Stimulated activated memory B cell treated with anti-CD40 and anti-IgM and Interleukin-4, amounts not matched to agents 10 μg/mL and 1 μg/mL and 100 μg/mL, for 72 hours (primary cell): Measurements from ENCODE around the gene HIPK2.
A peak's percentile ranks its signal among the peaks of the same experiment; 100 is the strongest.

ENCODE experiments used
- ATAC-seq: fragments of 150-1000 bp; cut with Tn5 transposase; 2 replicates; pipeline ENCODE4 v1.10.0; 2021
- H3K27ac Mint-ChIP-seq: one replicate; pipeline ENCODE4 v1.8.0; 2022; ENCODE audit warnings: mild to moderate bottlenecking, mixed read lengths
- H3K27me3 Mint-ChIP-seq: one replicate; pipeline ENCODE4 v1.8.0; 2022; ENCODE audit warnings: mixed read lengths
- H3K36me3 Mint-ChIP-seq: one replicate; pipeline ENCODE4 v1.8.0; 2022; ENCODE audit warnings: mixed read lengths
- H3K4me1 Mint-ChIP-seq: one replicate; pipeline ENCODE4 v1.8.0; 2022; ENCODE audit warnings: mixed read lengths
- H3K4me3 Mint-ChIP-seq: one replicate; pipeline ENCODE4 v1.8.0; 2022; ENCODE audit warnings: mild to moderate bottlenecking, moderate library complexity, mixed read lengths
- H3K9me3 Mint-ChIP-seq: one replicate; pipeline ENCODE4 v1.8.0; 2022; ENCODE audit warnings: mixed read lengths

Gene HIPK2

DNA sequence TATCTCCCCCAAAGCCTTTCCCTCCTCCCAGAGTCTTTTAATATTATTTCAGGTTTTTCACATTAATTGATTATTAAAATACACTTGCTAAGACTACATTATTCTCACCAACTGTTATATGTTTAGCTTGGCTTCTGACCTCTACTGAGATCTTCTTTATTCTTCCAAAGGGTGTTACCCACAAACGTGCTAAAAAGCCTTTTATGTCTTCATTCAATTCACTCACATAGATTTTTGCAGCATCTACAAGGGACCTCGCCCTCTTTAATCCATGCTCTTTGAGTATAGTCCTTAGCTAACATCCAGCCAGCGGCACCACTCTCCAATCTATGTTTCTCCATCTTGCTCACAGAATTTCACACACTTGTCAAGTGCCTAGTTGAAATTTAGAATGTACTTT, 115.9 kb downstream of the HIPK2 start:
- Mint-ChIP-seq H3K4me3 (no peak overlapping the region), H3K27me3 (no peaks in the 10 kb centered on the region), H3K9me3 (no peaks in the 10 kb centered on the region), H3K27ac (no peak overlapping the region), H3K36me3 (peaks cover 47% of the 10 kb centered on the region), H3K4me1 (peaks cover 65% of the 10 kb centered on the region)
- no peak for ATAC-seq

GRCh38 chr7:139661043-139661440, 116.8 kb downstream of the HIPK2 start:
- Mint-ChIP-seq H3K36me3 (peaks cover 53% of the 10 kb centered on the region), H3K4me1 (peaks cover 73% of the 10 kb centered on the region), H3K27ac (no peak overlapping the region), H3K9me3 (no peaks in the 10 kb centered on the region), H3K4me3 (no peak overlapping the region), H3K27me3 (no peaks in the 10 kb centered on the region)
- no peak for ATAC-seq

- Mint-ChIP-seq H3K27me3 (no peaks in the 10 kb centered on the region), H3K4me3 (no peak overlapping the region), H3K36me3 (peaks cover 53% of the 10 kb centered on the region), H3K9me3 (no peaks in the 10 kb centered on the region), H3K4me1 (peaks cover 73% of the 10 kb centered on the region), H3K27ac (no peak overlapping the region)
- no peak for ATAC-seq
Measured at GRCh38 chr7:139660317-139661042, 117.3 kb downstream of the HIPK2 start.

DNA sequence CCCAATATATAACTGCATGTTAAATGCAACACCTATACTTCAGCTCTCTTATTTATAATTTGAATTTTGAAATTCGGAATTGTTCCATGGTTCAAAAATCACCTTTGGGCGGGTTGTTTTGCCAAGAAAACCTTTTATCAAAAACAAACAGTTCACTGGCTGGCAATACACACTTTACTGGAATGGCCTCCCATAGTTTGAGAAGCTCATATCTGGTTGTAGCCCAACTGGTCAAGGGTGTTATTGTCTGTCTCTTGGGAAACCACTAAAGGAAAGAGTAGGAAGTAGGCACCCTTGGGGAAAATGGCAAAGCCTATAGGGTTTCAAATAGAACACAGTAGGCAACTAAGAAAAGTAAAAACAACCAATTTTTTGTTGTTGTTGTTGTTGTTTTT, 117.9 kb downstream of the HIPK2 start:
- H3K27me3 Mint-ChIP-seq = no peaks in the 10 kb centered on the region
- peaks cover 73% of the 10 kb centered on the region for H3K4me1 Mint-ChIP-seq
- H3K9me3 Mint-ChIP-seq = no peaks in the 10 kb centered on the region
- no peak overlapping the region for H3K27ac Mint-ChIP-seq
- ATAC-seq = no peak
- peaks cover 56% of the 10 kb centered on the region for H3K36me3 Mint-ChIP-seq
- no peak overlapping the region for H3K4me3 Mint-ChIP-seq

- Mint-ChIP-seq H3K27me3 (no peaks in the 10 kb centered on the region), H3K4me1 (peaks cover 66% of the 10 kb centered on the region), H3K36me3 (peaks cover 51% of the 10 kb centered on the region), H3K9me3 (no peaks in the 10 kb centered on the region), H3K27ac (no peak overlapping the region), H3K4me3 (no peak overlapping the region)
- ATAC-seq = no peak
Measured at GRCh38 chr7:139658908-139659675, 118.7 kb downstream of the HIPK2 start.

DNA sequence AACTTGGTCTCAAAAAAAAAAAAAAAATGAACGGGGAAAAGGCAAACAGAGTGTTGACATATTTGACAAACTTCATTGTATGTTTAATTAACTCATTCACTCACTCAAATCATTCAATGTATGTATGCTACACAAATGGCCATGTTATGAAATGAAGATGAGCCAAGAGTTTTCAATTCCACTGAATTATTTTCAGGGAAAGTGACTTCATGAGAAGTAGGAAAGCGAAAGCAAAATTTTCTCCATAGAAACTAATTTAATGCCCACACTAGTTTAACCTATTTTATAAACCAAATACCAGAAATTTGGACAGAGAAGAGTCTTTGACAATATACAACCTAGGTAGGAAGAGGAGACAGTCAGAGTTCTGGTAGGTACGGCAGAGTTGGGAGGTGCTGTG, 119.5 kb downstream of the HIPK2 start:
- H3K9me3 Mint-ChIP-seq = no peaks in the 10 kb centered on the region
- no peak overlapping the region for H3K4me3 Mint-ChIP-seq
- peaks cover 61% of the 10 kb centered on the region for H3K4me1 Mint-ChIP-seq
- ATAC-seq = no peak
- H3K27me3 Mint-ChIP-seq = no peaks in the 10 kb centered on the region
- no peak overlapping the region for H3K27ac Mint-ChIP-seq
- H3K36me3 Mint-ChIP-seq = peaks cover 46% of the 10 kb centered on the region

GRCh38 chr7:139657725-139658124, 120.1 kb downstream of the HIPK2 start:
- Mint-ChIP-seq H3K9me3 (no peaks in the 10 kb centered on the region), H3K4me1 (peaks cover 62% of the 10 kb centered on the region), H3K36me3 (peaks cover 41% of the 10 kb centered on the region), H3K27ac (no peak overlapping the region), H3K27me3 (no peaks in the 10 kb centered on the region), H3K4me3 (no peak overlapping the region)
- ATAC-seq = no peak

DNA sequence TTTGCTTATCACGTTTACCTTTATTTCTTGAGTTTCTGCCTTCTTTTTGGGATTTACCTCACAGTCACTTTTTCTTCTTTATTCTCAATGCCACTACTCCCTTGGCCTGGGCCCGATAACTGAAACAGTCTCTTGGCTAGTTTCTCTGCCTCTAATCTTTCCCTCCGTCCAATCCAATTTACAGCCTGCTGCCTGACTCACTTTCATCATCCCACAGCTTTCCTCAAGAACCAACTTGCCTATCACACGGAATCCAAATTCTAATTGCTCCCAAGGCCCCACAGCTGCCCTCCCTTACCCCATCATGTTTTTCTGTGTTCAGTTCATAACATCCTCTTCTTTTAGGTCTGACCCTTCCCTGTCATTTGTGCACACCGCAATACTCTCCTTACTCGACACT, 121.4 kb downstream of the HIPK2 start:
- H3K9me3 Mint-ChIP-seq = no peaks in the 10 kb centered on the region
- H3K4me3 Mint-ChIP-seq = no peak overlapping the region
- H3K4me1 Mint-ChIP-seq = peaks cover 61% of the 10 kb centered on the region
- no peak overlapping the region for H3K27ac Mint-ChIP-seq
- H3K36me3 Mint-ChIP-seq = peaks cover 41% of the 10 kb centered on the region
- ATAC-seq = no peak
- H3K27me3 Mint-ChIP-seq = no peaks in the 10 kb centered on the region

DNA sequence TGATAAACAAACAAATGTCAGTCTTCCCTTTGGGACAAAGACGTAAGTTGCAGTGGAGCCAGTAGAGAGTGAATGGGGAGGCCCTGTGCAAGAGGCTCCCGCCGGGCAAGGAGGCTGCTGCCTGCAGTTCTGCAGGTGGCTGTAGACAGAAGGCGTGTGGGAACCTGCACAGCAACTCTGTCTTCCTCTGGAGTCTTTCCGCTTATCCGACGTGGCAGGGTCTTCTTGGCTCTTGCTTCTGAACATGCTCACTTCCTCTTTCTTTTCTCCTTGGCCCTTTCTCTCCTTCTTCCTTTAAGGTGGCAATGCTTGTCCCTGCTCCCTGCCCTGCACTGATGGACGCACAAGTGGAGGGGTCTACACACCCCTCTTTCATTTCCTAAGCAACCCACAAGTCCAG, 122.5 kb downstream of the HIPK2 start:
- H3K9me3 Mint-ChIP-seq = no peaks in the 10 kb centered on the region
- ATAC-seq = no peak
- H3K4me3 Mint-ChIP-seq = no peak overlapping the region
- no peaks in the 10 kb centered on the region for H3K27me3 Mint-ChIP-seq
- peaks cover 38% of the 10 kb centered on the region for H3K36me3 Mint-ChIP-seq
- no peak overlapping the region for H3K27ac Mint-ChIP-seq
- H3K4me1 Mint-ChIP-seq = peaks cover 63% of the 10 kb centered on the region

DNA sequence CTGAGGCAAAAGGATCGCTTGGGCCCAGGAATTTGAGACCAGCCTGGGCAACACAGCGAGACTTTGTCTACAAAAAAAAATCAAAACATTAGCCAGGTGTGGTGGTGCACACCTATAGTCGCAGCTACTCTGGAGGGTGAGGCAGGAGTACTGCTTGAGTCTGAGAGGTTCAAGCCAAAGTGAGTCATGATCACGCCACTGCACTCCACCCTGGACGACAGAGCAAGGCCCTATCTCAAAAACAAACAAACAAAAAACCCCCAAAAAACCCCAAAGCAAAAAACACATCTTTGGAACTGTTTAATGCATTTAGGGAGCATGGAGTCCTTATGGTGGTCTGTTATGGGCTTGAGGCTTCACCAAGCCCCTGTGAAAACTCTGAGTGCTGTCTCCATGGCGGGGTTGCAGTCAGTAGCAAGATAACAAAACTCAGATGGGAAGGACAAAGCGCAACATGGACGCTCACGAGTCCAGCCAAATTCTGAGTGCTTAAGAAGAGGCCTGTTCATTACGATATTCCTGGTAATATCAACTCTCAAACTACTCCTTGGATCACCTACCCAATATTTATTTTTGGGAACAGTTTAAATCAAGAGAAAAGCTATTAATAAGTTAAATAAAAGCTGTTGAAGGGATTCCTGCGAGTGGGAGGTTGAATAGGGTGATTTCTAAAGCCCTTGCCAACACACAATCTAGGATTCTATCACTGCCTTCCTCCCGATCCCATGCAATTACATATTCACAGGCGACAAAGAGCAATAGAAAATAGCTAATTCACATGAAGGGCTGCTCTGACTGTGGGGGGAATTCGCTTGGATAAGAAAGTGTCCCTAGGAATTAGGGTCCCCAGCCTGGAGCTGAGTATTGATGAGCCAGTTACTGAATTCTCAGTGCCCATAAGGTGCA, 123.3 kb downstream of the HIPK2 start:
- no peak for ATAC-seq
- no peaks in the 10 kb centered on the region for H3K27me3 Mint-ChIP-seq
- H3K27ac Mint-ChIP-seq = no peak overlapping the region
- H3K36me3 Mint-ChIP-seq = peaks cover 38% of the 10 kb centered on the region
- H3K9me3 Mint-ChIP-seq = no peaks in the 10 kb centered on the region
- no peak overlapping the region for H3K4me3 Mint-ChIP-seq
- peaks cover 67% of the 10 kb centered on the region for H3K4me1 Mint-ChIP-seq

GRCh38 chr7:139651914-139652313, 125.9 kb downstream of the HIPK2 start:
- no peak for ATAC-seq
- Mint-ChIP-seq H3K4me3 (no peak overlapping the region), H3K27me3 (no peaks in the 10 kb centered on the region), H3K9me3 (no peaks in the 10 kb centered on the region), H3K36me3 (peaks cover 29% of the 10 kb centered on the region), H3K4me1 (peaks cover 69% of the 10 kb centered on the region), H3K27ac (peak overlapping the region; percentile 25)

- H3K4me1 Mint-ChIP-seq = peaks cover 69% of the 10 kb centered on the region
- H3K9me3 Mint-ChIP-seq = no peaks in the 10 kb centered on the region
- H3K27me3 Mint-ChIP-seq = no peaks in the 10 kb centered on the region
- no peak for ATAC-seq
- peak overlapping the region; percentile 86 for H3K27ac Mint-ChIP-seq
- peaks cover 23% of the 10 kb centered on the region for H3K36me3 Mint-ChIP-seq
- H3K4me3 Mint-ChIP-seq = no peak overlapping the region
Measured at GRCh38 chr7:139651308-139651707, 126.5 kb downstream of the HIPK2 start.

- Mint-ChIP-seq H3K27ac (peak overlapping the region; percentile 86), H3K36me3 (peaks cover 16% of the 10 kb centered on the region), H3K9me3 (no peaks in the 10 kb centered on the region), H3K4me1 (peaks cover 67% of the 10 kb centered on the region), H3K27me3 (no peaks in the 10 kb centered on the region), H3K4me3 (no peak overlapping the region)
- ATAC-seq = no peak
Measured at GRCh38 chr7:139650429-139651100, 127.2 kb downstream of the HIPK2 start.

- peaks cover 60% of the 10 kb centered on the region for H3K4me1 Mint-ChIP-seq
- H3K4me3 Mint-ChIP-seq = peak overlapping the region; percentile 65
- peak overlapping the region; percentile 86 for H3K27ac Mint-ChIP-seq
- H3K36me3 Mint-ChIP-seq = peaks cover 14% of the 10 kb centered on the region
- H3K27me3 Mint-ChIP-seq = no peaks in the 10 kb centered on the region
- H3K9me3 Mint-ChIP-seq = no peaks in the 10 kb centered on the region
- ATAC-seq = peak; percentile 92
Measured at GRCh38 chr7:139648941-139649425, 128.8 kb downstream of the HIPK2 start.
